HG02870 (cell line): ENCODE data around the gene TSPAN14.

Experiments
- ATAC-seq: cut with Tn5 transposase; IDR thresholded peaks from one replicate; pipeline ENCODE4 v1.9.1; 2021; ENCODE audit warnings: mild to moderate bottlenecking, moderate library complexity; ENCODE audit not compliant: unreplicated experiment

Gene TSPAN14

DNA sequence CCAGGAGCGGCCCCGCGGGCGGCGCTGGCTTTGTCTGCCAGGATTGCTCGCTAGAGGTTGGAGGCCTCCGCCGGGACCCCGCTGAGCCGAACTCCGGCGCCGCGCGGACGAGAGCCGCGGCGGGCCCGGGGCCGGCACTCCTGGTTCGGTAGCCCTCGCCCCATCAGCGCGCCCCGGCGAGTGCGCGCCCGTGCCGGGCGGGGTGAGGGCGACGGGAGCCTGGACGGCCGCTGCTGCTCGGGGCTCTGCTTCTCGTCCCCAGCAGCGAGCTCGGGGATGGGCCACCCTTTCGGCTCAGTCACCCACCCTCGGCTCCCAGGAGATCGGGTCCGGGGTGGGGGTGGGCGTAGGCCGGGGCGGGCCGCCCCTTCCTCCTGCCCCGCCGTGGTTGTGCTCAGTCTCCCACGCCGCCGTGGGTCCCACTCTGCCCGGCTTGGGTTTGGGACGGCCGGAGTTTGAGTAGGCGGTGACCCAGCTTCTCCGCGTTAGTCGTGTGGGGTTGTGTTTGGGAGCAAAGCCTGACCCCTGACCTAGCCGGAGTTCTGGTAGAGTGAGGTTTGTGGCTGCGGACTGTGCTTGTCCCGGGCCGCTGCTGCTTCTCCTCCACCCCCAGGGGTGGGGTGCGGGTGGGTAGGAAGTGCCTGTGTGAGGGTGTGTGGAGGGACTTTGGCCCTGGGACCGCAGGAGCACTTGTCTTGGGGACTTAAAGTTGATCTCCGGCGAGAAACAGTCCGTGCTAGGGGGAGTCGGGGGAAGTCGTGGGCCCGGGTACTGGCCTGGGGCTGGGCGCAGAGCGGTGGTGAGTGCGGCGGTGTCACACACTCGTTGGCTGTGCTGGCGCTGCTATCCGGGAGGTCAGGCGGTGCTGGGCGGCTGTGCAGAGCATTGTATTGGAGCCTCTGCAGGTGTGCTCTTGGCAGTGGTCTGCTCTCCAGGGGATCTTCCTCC is 677 bp downstream of the TSPAN14 start:
- ATAC-seq = peak; percentile 19

- no peak for ATAC-seq
Observed at GRCh38 chr10:80455461-80456349, 1.6 kb downstream of the TSPAN14 start.

DNA sequence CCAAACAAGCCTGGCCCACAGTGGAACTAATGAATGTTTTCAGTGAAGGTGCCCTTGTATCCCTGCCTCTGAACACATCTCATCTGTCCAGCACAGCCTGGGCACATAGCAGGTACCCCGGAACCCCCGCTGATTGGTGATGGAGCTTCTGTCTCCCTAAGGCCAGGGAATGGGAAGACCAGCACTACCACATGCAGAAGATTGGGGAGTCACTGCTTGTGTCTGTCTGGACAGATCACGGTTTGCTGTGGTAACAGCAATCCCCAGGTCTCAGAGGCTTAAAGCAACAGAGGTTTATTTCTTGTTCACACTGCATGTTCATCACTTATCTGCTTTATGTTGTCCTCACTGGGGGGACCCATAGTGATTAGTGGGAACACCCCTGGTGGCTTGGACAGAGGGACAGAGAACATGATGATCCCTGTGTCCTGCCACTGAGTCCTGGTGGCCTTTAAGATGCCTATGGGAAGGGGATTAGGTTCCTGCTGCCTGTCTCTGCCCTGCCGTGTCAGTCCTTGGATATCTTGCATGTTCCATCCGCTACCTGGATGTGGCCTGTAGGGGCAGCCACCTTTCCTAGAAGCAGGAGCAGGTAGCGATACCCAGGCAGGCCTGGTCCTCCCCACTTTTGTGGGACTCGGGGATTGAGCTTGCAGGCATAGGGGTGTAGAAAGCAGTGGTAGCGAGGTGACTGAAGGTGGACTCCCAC is 3.6 kb downstream of the TSPAN14 start:
- no peak for ATAC-seq

DNA sequence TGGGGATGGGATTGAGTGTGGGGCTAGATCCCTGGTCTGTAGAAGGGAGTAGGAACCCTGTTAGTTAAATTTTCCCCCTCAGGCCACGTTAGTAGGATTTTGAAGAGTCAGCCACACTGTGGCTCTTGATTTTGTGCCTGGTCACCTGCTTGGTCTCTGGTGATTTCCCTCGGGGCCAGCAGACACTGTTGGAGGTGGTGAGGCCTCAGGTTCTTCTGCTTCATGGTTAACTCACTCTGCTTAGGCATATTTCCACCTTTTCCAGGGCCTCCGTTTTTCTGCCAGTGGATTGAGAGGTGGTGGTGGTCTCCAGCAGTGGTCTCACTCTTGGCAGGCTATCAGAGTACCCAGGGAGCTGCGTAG is 4.1 kb downstream of the TSPAN14 start:
- no peak for ATAC-seq

GRCh38 chr10:80458638-80459037 is 4.5 kb downstream of the TSPAN14 start:
- ATAC-seq = no peak

DNA sequence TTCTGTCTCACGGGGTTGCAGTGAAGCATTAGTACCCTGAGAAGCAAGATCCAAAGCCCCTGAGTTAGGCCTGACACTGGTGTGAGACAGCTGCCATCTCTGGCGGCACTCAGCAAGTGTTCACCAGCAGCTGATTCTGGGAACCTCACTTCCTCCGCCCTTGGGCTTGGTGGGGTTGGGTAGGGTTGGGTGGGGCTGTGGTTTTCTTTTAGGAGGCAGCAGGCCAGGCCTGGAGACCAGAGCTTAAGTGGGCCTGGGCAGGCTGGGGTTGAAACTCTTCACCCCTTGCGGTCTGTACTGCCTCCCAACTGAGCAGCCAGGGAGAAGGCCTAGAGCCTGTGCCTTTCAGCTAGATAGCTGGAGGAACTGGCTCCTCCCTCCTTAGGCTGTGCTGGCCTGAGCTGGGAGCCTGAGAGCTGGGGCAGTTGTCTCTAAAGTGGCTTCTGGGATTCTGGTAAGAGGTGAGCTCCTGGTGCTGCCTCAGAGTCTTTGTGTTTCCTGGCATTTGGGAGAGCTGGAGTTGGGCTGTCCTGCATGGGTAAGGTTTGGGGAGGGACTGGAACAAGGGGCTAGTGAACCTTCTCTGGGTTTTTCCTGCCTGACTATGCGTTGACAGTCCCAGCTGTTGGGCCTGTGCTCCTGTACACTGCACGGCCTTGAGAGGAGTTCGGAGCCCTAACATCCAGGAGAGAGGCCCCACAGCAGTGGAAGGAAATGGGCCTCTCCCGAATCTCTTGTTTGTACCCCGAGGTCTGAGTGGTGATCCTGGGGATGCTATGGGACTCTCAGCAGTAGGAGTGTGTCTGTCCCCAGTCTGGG is 5.1 kb downstream of the TSPAN14 start:
- peak; percentile 33 for ATAC-seq

DNA sequence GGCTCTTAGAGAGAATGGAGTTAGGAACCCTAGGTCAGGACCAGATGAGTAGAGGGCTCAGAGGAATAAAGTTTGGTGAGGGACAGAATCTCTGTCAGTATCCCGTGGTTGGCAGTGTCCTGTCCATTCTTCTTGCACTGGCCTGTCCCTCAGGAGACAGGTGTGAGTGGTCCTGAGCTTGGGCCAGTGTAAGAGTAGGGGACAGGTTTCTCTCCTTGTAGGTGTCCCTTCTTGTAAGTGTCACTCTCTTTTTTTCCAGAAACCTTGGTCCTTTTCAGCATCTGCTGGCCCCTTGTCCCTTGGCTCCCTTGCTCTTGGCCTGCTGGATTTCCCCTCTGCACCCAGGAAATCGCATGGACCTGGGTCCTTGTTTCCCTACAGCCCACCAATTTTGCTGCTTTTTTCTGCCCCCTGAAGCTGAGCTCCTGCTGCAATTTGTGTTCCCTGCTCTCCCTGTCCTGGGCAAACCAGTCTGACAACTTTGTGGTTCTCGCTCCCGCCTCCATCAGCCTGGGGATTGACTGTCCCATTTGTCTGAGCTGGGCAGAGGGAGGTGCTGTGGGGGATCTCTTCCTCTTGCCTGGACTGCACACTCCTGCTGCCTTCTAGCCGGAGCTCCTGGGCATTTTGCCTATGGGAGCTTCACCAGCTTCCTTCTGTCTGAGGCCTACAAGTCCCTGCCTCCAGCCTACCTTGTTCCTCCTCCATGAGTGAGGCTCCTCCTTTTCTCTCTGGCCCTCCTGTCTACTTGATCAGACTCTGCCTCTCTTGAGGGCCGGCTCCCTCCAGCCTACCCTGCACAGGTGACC is 6.5 kb downstream of the TSPAN14 start:
- no peak for ATAC-seq

DNA sequence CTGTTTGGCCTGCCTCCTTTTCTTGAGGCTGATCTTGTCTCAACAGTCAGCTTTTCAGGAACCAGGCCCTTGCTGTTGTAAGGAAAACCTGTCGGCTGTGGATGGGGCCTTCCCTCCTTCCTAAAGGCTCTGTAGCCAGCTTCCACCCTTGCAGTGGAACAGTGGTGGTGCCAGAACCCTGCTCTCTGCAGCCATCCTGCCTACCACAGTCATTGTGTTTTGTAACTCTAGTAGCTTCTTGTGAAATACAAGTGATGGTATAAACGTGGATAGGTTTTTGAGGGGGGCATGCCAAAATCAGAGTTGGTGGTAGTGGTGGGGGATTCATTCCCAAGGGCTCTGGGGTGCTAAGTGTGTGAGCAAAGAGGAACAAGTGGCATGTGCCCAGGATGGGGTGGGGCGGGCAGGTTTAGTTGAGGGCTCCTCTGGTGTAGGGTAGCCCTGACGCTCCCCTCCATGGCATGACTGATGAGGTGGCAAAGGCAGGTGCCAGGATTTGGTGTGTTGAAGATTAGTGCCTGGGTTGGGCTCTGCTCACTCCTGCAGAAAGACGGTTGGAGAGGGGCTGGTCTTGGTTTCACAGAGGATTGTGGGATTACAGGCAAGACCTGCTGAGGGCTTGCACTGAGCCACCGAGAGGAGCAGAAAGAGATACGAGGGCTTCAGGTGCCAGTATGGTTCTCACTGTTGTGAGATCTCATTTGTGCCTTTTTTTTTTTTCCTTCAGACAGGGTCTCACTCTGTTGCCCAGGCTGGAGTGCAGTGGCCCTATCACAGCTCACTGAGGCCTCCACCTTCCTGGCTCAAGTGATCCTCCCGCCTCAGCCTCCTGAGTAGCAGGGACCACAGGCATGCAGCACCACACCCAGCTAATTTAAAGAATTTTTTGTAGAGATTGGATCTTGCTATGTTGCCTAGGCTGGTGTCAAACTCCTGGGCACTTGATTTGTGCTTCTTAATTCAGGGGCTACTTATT is 7.4 kb downstream of the TSPAN14 start:
- no peak for ATAC-seq

- no peak for ATAC-seq
Observed at GRCh38 chr10:80462299-80462980, 8.3 kb downstream of the TSPAN14 start.

- ATAC-seq = peak; percentile 37
Observed at GRCh38 chr10:80462981-80463741, 9.1 kb downstream of the TSPAN14 start.

DNA sequence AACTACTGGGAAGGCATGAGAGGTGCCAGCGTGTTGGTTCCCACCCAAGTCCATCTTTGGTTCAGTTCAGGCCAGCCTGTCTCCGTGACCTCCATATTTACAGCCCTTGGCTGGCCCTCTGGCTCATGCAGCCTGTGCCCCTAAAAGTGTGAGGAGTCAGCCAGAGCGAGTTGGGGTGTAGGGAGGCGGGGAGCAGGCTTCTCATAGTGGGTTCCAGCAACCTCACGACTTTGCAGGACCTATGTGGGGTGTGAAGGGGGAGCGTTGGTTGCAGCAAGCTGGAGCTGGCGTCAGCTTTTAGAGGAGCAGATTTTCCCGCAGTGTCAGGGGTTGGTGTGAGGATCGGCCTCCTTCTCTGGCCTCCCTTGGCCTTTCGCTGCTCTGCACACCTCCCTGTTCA is 9.8 kb downstream of the TSPAN14 start:
- ATAC-seq = no peak

DNA sequence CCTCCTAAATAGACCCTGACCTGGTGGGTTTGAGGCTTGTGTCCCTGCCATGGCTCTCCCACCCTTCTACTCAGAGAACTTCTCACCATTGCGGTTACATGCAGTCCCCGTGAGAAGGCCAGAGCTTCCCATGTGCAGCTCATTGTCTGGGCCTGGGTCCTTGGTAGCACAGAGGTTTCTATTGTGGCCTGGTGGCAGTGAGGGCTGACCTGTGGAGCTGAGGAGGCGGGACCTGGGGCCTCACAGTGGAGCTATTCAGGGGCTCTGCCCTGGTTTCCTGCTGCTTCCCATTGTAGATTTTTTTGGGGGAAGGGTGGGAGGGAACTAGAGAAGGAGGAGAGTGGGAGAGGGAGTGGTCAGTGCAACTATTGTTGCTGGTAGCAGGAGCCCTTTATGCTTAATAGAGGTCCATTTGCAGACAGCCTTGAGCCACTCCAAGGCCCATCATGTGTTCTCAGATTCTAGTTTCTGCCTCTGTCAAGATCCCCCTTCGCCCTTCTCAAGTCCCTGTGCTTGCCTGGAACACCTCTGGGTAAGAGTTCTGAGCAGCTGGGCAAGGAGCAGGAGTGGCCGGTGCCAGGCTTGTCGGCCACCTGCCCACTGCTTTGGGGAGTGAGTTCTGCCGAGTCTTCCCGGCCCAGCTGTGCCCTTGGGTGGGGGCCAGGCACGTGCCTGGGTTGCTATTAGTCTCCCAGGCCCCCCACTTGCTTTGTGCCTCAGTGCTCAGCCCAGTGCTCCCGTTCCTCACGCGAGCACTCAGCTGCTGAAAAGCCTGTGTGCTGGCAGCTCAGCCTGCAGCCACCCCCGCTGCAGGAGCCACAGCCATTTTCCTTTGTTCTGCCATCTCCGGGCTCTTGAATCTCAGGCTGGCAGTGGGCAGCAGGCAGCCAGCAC is 10.7 kb downstream of the TSPAN14 start:
- no peak for ATAC-seq

DNA sequence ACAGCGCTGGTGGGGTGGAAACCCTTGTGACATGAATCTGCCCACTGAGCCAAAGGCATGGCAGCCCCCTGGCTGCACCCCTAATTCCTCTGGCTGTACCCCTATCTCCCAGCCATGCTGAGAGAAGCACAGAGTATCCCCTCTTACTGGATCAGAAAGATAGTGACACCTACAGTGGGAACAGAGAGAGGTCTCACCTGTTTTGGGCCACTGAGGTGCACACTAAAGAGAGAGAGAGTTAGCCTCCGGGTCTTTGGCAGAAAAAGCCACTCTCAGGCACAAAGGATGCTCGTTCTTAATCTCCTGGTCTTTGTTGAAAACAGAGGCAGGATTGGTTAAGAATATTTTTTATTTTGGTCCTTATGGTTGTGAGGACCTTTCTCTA is 11.3 kb downstream of the TSPAN14 start:
- ATAC-seq = no peak

GRCh38 chr10:80465839-80466590 is 11.9 kb downstream of the TSPAN14 start:
- no peak for ATAC-seq

- no peak for ATAC-seq
Observed at GRCh38 chr10:80466724-80467326, 12.7 kb downstream of the TSPAN14 start.
